Neural progenitor cell (in vitro differentiated cells): ENCODE results near the gene INO80. TPM values are rescaled to one million over a fixed set of nuclear protein-coding genes. Genes with fewer than 3 reads are reported as not detected.

ENCODE experiments used
- DNase-seq: peaks from one replicate; pipeline ENCODE4 v3.0.0-alpha.2; 2016; ENCODE audit warnings: low spot score
- H2AFZ ChIP-seq: fragments of 200-600 bp; sonication (generic); replicated peaks from 2 replicates; pipeline ENCODE4 v1.6.1; 2016; ENCODE audit warnings: antibody characterized with exemption
- H3F3A ChIP-seq: fragments of 200-600 bp; sonication (generic); 2 replicates; pipeline ENCODE4 v1.6.1; 2016; ENCODE audit warnings: antibody characterized with exemption, low read depth
- H3K27ac ChIP-seq: fragments of 200-600 bp; sonication (generic); 2 replicates; pipeline ENCODE4 v1.5.1; 2016; ENCODE audit warnings: mild to moderate bottlenecking
- H3K27me3 ChIP-seq: fragments of 200-600 bp; sonication (generic); 2 replicates; pipeline ENCODE4 v1.6.1; 2016; ENCODE audit warnings: mild to moderate bottlenecking, moderate library complexity
- H3K36me3 ChIP-seq: fragments of 200-600 bp; sonication (generic); 2 replicates; pipeline ENCODE4 v1.5.1; 2016
- H3K4me1 ChIP-seq: fragments of 200-600 bp; sonication (generic); 2 replicates; pipeline ENCODE4 v1.6.1; 2016; ENCODE audit warnings: mixed run types
- H3K4me2 ChIP-seq: fragments of 200-600 bp; sonication (generic); 2 replicates; pipeline ENCODE4 v1.6.1; 2016
- H3K4me3 ChIP-seq: fragments of 200-600 bp; sonication (generic); 2 replicates; pipeline ENCODE4 v1.5.1; 2016
- H3K79me2 ChIP-seq: fragments of 200-600 bp; sonication (generic); 2 replicates; pipeline ENCODE4 v1.6.1; 2016; ENCODE audit warnings: low read depth
- H3K9ac ChIP-seq: fragments of 200-600 bp; sonication (generic); 2 replicates; pipeline ENCODE4 v1.6.1; 2016
- H3K9me3 ChIP-seq: fragments of 200-600 bp; sonication (generic); 2 replicates; pipeline ENCODE4 v1.5.1; 2016; ENCODE audit warnings: low read depth
- H4K20me1 ChIP-seq: fragments of 200-600 bp; sonication (generic); 2 replicates; pipeline ENCODE4 v1.6.1; 2016; ENCODE audit warnings: low read depth
- H3K27ac Mint-ChIP-seq: 3 replicates; pipeline ENCODE4 v1.8.0; 2021; ENCODE audit warnings: mixed read lengths
- H3K27me3 Mint-ChIP-seq: 2 replicates; pipeline ENCODE4 v1.8.0; 2022; ENCODE audit warnings: low read depth, mild to moderate bottlenecking, inconsistent platforms, moderate library complexity, mixed read lengths; ENCODE audit not compliant: insufficient read depth
- H3K36me3 Mint-ChIP-seq: 3 replicates; pipeline ENCODE4 v1.8.0; 2021; ENCODE audit warnings: mixed read lengths
- H3K4me1 Mint-ChIP-seq: 3 replicates; pipeline ENCODE4 v1.8.0; 2021; ENCODE audit warnings: mixed read lengths
- H3K4me3 Mint-ChIP-seq: 3 replicates; pipeline ENCODE4 v1.8.0; 2021; ENCODE audit warnings: mild to moderate bottlenecking, moderate library complexity, mixed read lengths
- H3K9me3 Mint-ChIP-seq: 3 replicates; pipeline ENCODE4 v1.8.0; 2020; ENCODE audit warnings: mixed read lengths
- EZH2 ChIP-seq: fragments of 200-600 bp; sonication (generic); IDR thresholded peaks from 2 replicates; pipeline ENCODE4 v1.6.1; 2017; ENCODE audit warnings: antibody characterized with exemption, mild to moderate bottlenecking, moderate library complexity
- EZH2phosphoT487 ChIP-seq: fragments of 200-600 bp; sonication (generic); IDR thresholded peaks from 2 replicates; pipeline ENCODE4 v1.6.1; 2017; ENCODE audit warnings: antibody characterized with exemption
- total RNA-seq: library from RNA; depleted of rRNA; stranded (reverse); fragments of >200 nt; gene quantifications from 2 replicates; pipeline ENCODE4 v1.2.3, GENCODE V29; 2015; ENCODE audit warnings: low replicate concordance
- TF ChIP-seq, protein P1 (sequence below): fragments of 200-600 bp; sonication (generic); IDR thresholded peaks from 2 replicates; pipeline ENCODE4 v1.5.1; 2017; ENCODE audit warnings: antibody characterized with exemption, mild to moderate bottlenecking

The INO80 gene
- total RNA-seq, 1 donor from 2014 or later = 25.4 TPM

DNA sequence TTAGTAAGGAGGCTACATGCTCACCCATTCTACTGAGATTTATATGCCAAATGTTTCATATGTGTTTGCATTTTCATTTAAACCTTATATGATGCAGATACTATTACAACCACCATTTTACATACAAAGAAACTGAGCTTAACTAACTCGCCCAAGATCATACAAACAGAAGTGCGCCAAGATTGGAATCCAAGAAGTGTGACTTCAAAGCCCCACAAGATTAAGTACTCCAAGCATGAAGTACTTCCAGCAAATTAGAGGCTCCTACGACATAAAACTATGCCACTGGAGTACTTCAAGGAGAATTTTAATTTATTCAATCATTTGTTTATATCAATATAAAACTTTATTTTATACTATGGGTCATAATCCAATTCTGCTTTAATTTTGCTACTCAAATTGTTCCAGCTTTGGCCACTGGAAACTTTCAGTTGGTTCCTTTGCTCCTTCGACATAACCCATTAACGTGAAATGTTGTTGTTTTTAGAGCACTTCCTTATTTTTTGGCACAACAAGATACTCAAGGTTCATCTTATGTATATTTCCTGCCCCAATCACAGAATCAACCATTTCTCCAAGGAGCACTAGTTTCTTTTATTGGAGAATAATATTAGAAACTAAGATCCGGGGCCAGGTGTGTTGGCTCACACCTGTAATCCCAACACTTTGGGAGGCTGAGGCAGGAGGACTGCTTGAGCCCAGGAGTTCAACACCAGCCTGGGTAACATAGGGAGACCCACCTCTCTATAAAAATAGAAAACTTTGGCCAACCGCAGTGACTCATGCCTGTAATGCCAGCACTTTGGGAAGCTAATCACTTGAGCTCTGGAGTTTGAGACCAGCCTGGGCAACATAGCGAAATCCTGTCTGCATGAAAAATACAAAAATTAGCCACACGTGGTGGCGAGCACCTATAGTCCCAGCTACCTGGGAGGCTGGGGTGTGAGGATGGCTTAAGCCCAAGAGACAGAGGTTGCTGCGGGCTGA, 10.4 kb downstream of the INO80 start:
- Histone ChIP-seq H3K36me3 (no peaks in the 10 kb centered on the region), H3K4me3 (no peak overlapping the region), H3K9me3 (no peaks in the 10 kb centered on the region), H3K4me2 (no peak overlapping the region), H3K79me2 (peaks cover 100% of the 10 kb centered on the region), H2AFZ (no peak overlapping the region), H3K27ac (no peak overlapping the region), H4K20me1 (peaks cover 15% of the 10 kb centered on the region), H3F3A (no peaks in the 10 kb centered on the region), H3K4me1 (no peaks in the 10 kb centered on the region), H3K27me3 (no peaks in the 10 kb centered on the region), H3K9ac (no peak overlapping the region)
- no peaks in the 10 kb centered on the region for H3K9me3 Mint-ChIP-seq
- peaks cover 3% of the 10 kb centered on the region for H3K4me1 Mint-ChIP-seq
- H3K27me3 Mint-ChIP-seq = peaks cover 3% of the 10 kb centered on the region
- no peak overlapping the region for H3K4me3 Mint-ChIP-seq
- TF ChIP-seq EZH2phosphoT487 = no peak
- TF ChIP-seq, protein P1, sequence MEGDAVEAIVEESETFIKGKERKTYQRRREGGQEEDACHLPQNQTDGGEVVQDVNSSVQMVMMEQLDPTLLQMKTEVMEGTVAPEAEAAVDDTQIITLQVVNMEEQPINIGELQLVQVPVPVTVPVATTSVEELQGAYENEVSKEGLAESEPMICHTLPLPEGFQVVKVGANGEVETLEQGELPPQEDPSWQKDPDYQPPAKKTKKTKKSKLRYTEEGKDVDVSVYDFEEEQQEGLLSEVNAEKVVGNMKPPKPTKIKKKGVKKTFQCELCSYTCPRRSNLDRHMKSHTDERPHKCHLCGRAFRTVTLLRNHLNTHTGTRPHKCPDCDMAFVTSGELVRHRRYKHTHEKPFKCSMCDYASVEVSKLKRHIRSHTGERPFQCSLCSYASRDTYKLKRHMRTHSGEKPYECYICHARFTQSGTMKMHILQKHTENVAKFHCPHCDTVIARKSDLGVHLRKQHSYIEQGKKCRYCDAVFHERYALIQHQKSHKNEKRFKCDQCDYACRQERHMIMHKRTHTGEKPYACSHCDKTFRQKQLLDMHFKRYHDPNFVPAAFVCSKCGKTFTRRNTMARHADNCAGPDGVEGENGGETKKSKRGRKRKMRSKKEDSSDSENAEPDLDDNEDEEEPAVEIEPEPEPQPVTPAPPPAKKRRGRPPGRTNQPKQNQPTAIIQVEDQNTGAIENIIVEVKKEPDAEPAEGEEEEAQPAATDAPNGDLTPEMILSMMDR = no peak
- no peak for TF ChIP-seq EZH2
- peaks cover 12% of the 10 kb centered on the region for H3K36me3 Mint-ChIP-seq
- DNase-seq = no peak
- no peak overlapping the region for H3K27ac Mint-ChIP-seq

- H3K9me3 ChIP-seq = no peaks in the 10 kb centered on the region
- no peak overlapping the region for H2AFZ ChIP-seq
- H3K27ac ChIP-seq = no peak overlapping the region
- no peak overlapping the region for H3K4me3 ChIP-seq
- H3K36me3 ChIP-seq = no peaks in the 10 kb centered on the region
- no peaks in the 10 kb centered on the region for H3F3A ChIP-seq
- peaks cover 18% of the 10 kb centered on the region for H4K20me1 ChIP-seq
- H3K9me3 Mint-ChIP-seq = no peaks in the 10 kb centered on the region
- peaks cover 12% of the 10 kb centered on the region for H3K36me3 Mint-ChIP-seq
- no peaks in the 10 kb centered on the region for H3K27me3 ChIP-seq
- TF ChIP-seq, protein P1 = no peak
- TF ChIP-seq EZH2phosphoT487 = no peak
- no peak for TF ChIP-seq EZH2
- H3K79me2 ChIP-seq = peaks cover 100% of the 10 kb centered on the region
- no peak overlapping the region for H3K27ac Mint-ChIP-seq
- peaks cover 3% of the 10 kb centered on the region for H3K4me1 Mint-ChIP-seq
- no peak for DNase-seq
- no peaks in the 10 kb centered on the region for H3K4me1 ChIP-seq
- no peak overlapping the region for H3K9ac ChIP-seq
- H3K4me2 ChIP-seq = no peak overlapping the region
- H3K4me3 Mint-ChIP-seq = no peak overlapping the region
- peaks cover 3% of the 10 kb centered on the region for H3K27me3 Mint-ChIP-seq
These were observed 11.8 kb downstream of the INO80 start for GRCh38 chr15:41104234-41104633.

DNA sequence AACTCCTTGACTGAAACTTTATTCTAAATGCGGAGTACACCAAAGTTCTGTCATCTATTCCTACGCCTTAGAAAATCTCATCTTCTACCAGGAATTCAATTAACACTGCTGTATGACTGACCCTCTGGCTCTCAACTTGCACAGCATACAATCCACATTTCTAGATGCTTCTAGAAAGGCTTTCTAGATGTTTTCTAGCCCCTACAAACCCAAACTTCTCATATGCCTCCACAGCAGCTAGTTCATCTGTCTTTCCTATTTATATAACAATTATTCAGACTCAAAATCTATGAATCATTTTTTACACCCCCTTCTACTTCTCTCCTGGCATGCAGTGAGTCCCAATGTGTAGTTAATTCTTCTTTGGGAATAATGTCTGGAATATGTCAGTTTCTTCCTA, 13.2 kb downstream of the INO80 start:
- H3K9me3 Mint-ChIP-seq = no peaks in the 10 kb centered on the region
- Histone ChIP-seq H3K4me3 (no peak overlapping the region), H3K79me2 (peaks cover 99% of the 10 kb centered on the region), H3K4me2 (no peak overlapping the region), H4K20me1 (peaks cover 19% of the 10 kb centered on the region), H3K27ac (no peak overlapping the region), H3K36me3 (no peaks in the 10 kb centered on the region), H3K9me3 (no peaks in the 10 kb centered on the region), H3K4me1 (no peaks in the 10 kb centered on the region), H3K27me3 (no peaks in the 10 kb centered on the region), H2AFZ (no peak overlapping the region), H3K9ac (no peak overlapping the region), H3F3A (no peaks in the 10 kb centered on the region)
- no peak overlapping the region for H3K27ac Mint-ChIP-seq
- peaks cover 3% of the 10 kb centered on the region for H3K4me1 Mint-ChIP-seq
- no peak for DNase-seq
- TF ChIP-seq EZH2 = no peak
- TF ChIP-seq, protein P1 = no peak
- TF ChIP-seq EZH2phosphoT487 = no peak
- peaks cover 3% of the 10 kb centered on the region for H3K27me3 Mint-ChIP-seq
- H3K36me3 Mint-ChIP-seq = peaks cover 7% of the 10 kb centered on the region
- no peak overlapping the region for H3K4me3 Mint-ChIP-seq
